ENCODE data around the gene FAHD2A. TPM values are rescaled to one million over a fixed set of nuclear protein-coding genes. Genes with fewer than 3 reads are reported as not detected.

FAHD2A gene
- total RNA-seq, 4 donors from 2014 or later = 17.7 to 28.8 (median 26.0) TPM

DNA sequence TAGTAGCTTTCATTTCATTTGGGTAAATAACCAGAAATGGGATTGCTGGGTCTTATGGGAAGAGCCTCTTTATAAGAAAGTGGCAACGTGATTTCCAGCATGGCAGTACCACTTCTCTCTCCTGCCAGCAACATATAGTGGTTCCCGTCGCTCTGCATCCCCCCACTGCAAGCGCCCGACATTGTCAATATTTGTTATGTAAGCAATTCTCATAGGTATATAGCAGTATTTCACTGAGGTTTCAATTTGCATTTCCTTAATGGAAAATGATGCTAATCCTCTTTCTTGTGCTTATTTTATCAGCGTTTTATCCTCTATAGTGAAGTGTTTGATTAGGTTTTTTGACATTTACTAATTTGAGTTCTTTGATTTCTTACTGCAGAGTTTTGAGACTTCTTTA lies 36.0 kb upstream of the FAHD2A start:
- ATAC-seq (ENCODE audit: low FRiP score) = no peak
- TF ChIP-seq, protein P1, sequence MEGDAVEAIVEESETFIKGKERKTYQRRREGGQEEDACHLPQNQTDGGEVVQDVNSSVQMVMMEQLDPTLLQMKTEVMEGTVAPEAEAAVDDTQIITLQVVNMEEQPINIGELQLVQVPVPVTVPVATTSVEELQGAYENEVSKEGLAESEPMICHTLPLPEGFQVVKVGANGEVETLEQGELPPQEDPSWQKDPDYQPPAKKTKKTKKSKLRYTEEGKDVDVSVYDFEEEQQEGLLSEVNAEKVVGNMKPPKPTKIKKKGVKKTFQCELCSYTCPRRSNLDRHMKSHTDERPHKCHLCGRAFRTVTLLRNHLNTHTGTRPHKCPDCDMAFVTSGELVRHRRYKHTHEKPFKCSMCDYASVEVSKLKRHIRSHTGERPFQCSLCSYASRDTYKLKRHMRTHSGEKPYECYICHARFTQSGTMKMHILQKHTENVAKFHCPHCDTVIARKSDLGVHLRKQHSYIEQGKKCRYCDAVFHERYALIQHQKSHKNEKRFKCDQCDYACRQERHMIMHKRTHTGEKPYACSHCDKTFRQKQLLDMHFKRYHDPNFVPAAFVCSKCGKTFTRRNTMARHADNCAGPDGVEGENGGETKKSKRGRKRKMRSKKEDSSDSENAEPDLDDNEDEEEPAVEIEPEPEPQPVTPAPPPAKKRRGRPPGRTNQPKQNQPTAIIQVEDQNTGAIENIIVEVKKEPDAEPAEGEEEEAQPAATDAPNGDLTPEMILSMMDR (IDR thresholded peaks at IDR 0.05) = no peak
- no peak for DNase-seq (ENCODE audit: low spot score)

DNA sequence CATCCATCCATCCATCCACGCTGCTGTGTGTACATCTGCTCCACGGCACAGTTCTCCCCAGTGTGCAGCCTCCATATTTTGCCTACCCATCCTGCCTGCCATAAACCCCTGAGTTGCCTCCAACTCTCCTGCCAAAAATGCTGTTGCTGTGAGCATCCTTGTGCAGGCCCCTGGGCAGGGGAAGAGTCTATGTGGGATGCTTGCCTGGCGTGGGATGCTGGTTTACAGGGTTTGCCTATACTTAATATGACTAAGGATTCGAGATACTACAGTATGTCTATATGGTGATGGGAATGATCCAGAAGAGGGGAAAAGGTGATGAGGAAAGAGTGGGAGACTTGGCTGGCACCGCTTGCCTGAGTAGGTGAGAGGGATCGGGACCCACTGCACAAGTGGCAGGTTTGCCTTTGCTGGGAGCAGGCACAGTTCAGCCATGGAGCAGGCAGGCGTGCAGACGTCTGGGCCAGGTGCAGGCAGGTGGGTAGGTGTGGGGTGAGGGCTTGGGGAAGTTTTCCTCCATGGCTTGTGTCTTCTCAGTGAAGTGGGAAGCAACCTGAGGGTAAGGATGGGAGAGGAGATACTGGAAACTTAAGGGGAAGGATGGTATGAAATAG lies 30.2 kb upstream of the FAHD2A start:
- no peak for DNase-seq (ENCODE audit: low spot score)

DNA sequence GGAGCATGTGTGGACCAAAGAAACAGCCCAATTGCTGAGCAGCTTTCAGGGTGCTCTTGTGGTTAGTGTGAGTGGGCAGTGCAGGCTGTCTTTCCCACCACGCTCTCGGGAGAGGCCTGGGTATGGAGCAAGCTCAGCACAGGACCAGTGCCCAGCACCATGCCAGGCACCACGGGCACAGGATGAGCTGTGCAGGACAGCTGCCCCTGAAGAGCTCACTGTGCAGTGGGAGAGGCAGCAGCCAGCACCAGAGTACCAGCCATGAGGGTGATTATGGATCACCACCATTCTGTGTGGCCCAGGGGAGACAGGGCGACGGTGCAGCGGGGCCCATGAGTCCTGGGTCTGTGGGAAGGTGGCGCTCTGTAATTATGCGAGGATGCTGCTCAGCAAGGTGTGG lies 29.7 kb upstream of the FAHD2A start:
- DNase-seq (ENCODE audit: low spot score) = no peak
- TF ChIP-seq, protein P1 (IDR thresholded peaks at IDR 0.05) = no peak

More for the DNA sequence above, 30.2 kb upstream of the FAHD2A start:
- TF ChIP-seq, protein P1 (IDR thresholded peaks at IDR 0.05) = no peak
- no peak for ATAC-seq (ENCODE audit: low FRiP score)

DNA sequence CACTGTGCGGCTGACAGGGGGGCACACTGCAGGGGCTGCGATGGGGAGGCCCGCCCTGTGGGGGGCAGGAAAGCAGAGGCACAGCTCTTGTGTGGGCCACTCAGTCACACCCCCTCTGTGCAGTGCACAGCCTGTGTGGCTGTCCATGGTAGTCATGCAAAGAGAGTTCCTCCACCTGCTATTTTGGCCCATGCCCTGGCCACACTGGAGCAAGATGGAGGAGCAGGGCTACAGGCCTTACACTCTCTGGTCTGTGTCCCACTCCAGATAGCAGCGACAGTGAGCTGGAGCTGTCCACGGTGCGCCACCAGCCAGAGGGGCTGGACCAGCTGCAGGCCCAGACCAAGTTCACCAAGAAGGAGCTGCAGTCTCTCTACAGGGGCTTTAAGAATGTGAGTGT lies 28.5 kb upstream of the FAHD2A start:
- TF ChIP-seq, protein P1 (IDR thresholded peaks at IDR 0.05) = no peak
- ATAC-seq (ENCODE audit: low FRiP score) = no peak
- no peak for DNase-seq (ENCODE audit: low spot score)

More for the DNA sequence above, 29.7 kb upstream of the FAHD2A start:
- ATAC-seq (ENCODE audit: low FRiP score) = no peak

DNA sequence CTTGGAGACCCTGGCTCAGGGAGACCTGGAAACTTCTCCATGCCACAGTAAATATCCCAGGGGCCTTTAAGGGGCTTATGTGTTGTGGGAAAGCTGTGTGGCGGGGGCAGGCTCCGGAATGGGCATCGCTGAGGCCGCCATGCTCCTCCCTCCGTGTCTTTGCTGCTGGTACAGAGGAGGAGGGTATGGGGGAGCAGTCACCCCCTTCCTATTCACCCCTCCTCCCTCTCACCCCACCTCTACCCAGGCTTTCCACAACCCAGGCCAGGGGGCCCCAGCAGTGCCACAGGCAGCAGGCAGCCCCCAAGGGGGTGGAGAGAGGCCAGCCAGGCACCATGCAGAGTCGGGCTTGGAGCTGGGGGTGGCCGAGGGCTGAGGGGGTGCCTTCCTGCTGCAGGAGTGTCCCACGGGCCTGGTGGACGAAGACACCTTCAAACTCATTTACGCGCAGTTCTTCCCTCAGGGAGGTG lies 28.0 kb upstream of the FAHD2A start:
- TF ChIP-seq, protein P1 (IDR thresholded peaks at IDR 0.05) = no peak
- DNase-seq (ENCODE audit: low spot score) (no peak), ATAC-seq (ENCODE audit: low FRiP score) (no peak)

DNA sequence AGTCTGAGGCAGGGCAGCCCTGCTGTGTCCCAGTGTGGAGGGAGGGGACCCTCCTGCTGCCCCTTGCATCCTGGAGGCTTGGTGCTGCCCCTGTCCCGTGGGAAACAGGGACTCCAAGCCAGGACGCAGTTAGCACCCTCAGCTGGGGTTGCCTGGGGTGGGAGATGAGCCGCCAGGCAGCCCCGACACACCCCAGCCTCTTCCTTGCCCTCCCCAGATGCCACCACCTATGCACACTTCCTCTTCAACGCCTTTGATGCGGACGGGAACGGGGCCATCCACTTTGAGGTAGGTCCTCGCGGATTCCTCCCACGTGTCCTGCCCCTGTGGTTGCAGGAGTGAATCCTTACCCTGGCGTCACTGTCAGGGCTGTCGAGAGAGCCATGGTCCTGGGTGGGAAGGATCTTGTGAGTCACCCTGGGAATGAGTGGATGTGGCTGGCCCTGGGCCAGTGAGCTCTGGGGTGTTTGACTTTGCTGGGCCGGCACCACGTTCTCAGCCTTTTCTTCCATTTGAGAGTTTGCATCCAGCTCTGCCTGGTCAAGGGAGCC lies 27.5 kb upstream of the FAHD2A start:
- TF ChIP-seq, protein P1 (IDR thresholded peaks at IDR 0.05) = no peak
- ATAC-seq (ENCODE audit: low FRiP score) (no peak), DNase-seq (ENCODE audit: low spot score) (no peak)
